Naive thymus-derived CD4-positive, alpha-beta T cell (primary cell): ENCODE results near the gene CTNNA1. TPM values are rescaled to one million over a fixed set of nuclear protein-coding genes. Genes with fewer than 3 reads are reported as not detected.
"Not testable (repeated sequence)": the region's sequence is repeated elsewhere in the genome, so short reads cannot be mapped to it uniquely, and the experiment has no call there.

Experiments
- ATAC-seq: fragments of 150-1000 bp; cut with Tn5 transposase; 2 replicates; pipeline ENCODE4 v1.10.0; 2021; ENCODE audit warnings: mild to moderate bottlenecking, moderate library complexity
- CTCF ChIA-PET: fragments of 350-600 bp; sonication (Branson Sonifier 250); formaldehyde crosslinking; loops from one replicate; lab custom pipeline; 2021; ENCODE audit warnings: antibody characterized with exemption; lab: Charles Lee
- POLR2A ChIA-PET: fragments of 350-600 bp; sonication (Branson Sonifier 250); formaldehyde crosslinking; loops from one replicate; lab custom pipeline; 2021; ENCODE audit warnings: antibody characterized with exemption, inconsistent platforms; lab: Charles Lee
- DNase-seq, 9 donors: peaks; one replicate each; pipeline versions ENCODE4 v3.0.0 to v3.0.0-alpha.2; 2020 to 2022; ENCODE audit warnings: mixed read lengths in 1 of 9
- H3K27ac ChIP-seq: one replicate; pipeline ENCODE4 v1.7.0; 2013; ENCODE audit warnings: mild to moderate bottlenecking, low read depth, low read length, moderate library complexity
- H3K27me3 ChIP-seq, 2 donors: one replicate each; pipeline ENCODE4 v1.7.0; 2013; ENCODE audit warnings: low read length in 2 of 2, mild to moderate bottlenecking in 2 of 2, moderate library complexity in 2 of 2; ENCODE audit not compliant: control insufficient read depth in 2 of 2, insufficient read depth in 2 of 2
- H3K36me3 ChIP-seq, 3 experiments: 1 replicate in 2 of 3; 2 replicates in 1 of 3; pipeline ENCODE4 v1.7.0; 2013; ENCODE audit warnings: low read length in 3 of 3, mild to moderate bottlenecking in 3 of 3, moderate library complexity in 1 of 3; ENCODE audit not compliant: insufficient read depth in 3 of 3, control insufficient read depth in 2 of 3
- H3K4me1 ChIP-seq, 2 donors: one replicate each; pipeline ENCODE4 v1.7.0; 2013; ENCODE audit warnings: low read length in 2 of 2, mild to moderate bottlenecking in 2 of 2, moderate library complexity in 1 of 2; ENCODE audit not compliant: control insufficient read depth in 2 of 2, insufficient read depth in 2 of 2
- H3K4me3 ChIP-seq: 2 replicates; pipeline ENCODE4 v1.7.0; 2013; ENCODE audit warnings: mild to moderate bottlenecking, low read length
- H3K9me3 ChIP-seq, 3 experiments: 1 replicate in 2 of 3; 2 replicates in 1 of 3; pipeline ENCODE4 v1.7.0; 2013; ENCODE audit warnings: low read length in 3 of 3; ENCODE audit not compliant: control insufficient read depth in 2 of 3
- H3K27ac Mint-ChIP-seq, 9 donors: one replicate each; pipeline ENCODE4 v1.8.0; 2020 to 2022; ENCODE audit warnings: mixed read lengths in 9 of 9, mild to moderate bottlenecking in 8 of 9, moderate library complexity in 5 of 9, inconsistent platforms in 2 of 9
- H3K27me3 Mint-ChIP-seq, 5 donors: one replicate each; pipeline ENCODE4 v1.8.0; 2021 to 2022; ENCODE audit warnings: mixed read lengths in 5 of 5, mild to moderate bottlenecking in 1 of 5
- H3K36me3 Mint-ChIP-seq, 5 donors: one replicate each; pipeline ENCODE4 v1.8.0; 2020 to 2022; ENCODE audit warnings: mixed read lengths in 5 of 5, mild to moderate bottlenecking in 3 of 5, inconsistent platforms in 1 of 5
- H3K4me1 Mint-ChIP-seq, 7 donors: one replicate each; pipeline ENCODE4 v1.8.0; 2020 to 2022; ENCODE audit warnings: mixed read lengths in 7 of 7, mild to moderate bottlenecking in 3 of 7, inconsistent platforms in 1 of 7
- H3K4me3 Mint-ChIP-seq, 10 donors: one replicate each; pipeline ENCODE4 v1.8.0; 2020 to 2022; ENCODE audit warnings: mild to moderate bottlenecking in 10 of 10, mixed read lengths in 10 of 10, moderate library complexity in 6 of 10, inconsistent platforms in 2 of 10
- H3K9me3 Mint-ChIP-seq, 11 donors: one replicate each; pipeline ENCODE4 v1.8.0; 2020 to 2022; ENCODE audit warnings: mixed read lengths in 11 of 11, mild to moderate bottlenecking in 4 of 11, inconsistent platforms in 1 of 11, moderate library complexity in 1 of 11
- intact Hi-C, 2 donors: fragments of 100-400 bp; cut with micrococcal nuclease; formaldehyde crosslinking; loops; one replicate each; pipeline ENCODE4 v1.15.1; 2023
- polyA plus RNA-seq, 2 donors: library from polyadenylated mRNA; unstranded; fragments of 300-500 nt; fragmentation: Illumina TruSeq; gene quantifications; one replicate each; pipeline ENCODE4 v1.2.3, GENCODE V29; 2021
- total RNA-seq, 6 experiments: library from RNA in 5 of 6; stranded (reverse) in 5 of 6; gene quantifications; 1 replicate in 5 of 6; 2 replicates in 1 of 6; pipeline ENCODE4 v1.2.3 and lab custom pipeline; 2021 to 2026

Gene CTNNA1
- total and polyA plus RNA-seq, 7 experiments from 2014 or later: 0.78 to 52.9 (median 5.6) TPM

DNA sequence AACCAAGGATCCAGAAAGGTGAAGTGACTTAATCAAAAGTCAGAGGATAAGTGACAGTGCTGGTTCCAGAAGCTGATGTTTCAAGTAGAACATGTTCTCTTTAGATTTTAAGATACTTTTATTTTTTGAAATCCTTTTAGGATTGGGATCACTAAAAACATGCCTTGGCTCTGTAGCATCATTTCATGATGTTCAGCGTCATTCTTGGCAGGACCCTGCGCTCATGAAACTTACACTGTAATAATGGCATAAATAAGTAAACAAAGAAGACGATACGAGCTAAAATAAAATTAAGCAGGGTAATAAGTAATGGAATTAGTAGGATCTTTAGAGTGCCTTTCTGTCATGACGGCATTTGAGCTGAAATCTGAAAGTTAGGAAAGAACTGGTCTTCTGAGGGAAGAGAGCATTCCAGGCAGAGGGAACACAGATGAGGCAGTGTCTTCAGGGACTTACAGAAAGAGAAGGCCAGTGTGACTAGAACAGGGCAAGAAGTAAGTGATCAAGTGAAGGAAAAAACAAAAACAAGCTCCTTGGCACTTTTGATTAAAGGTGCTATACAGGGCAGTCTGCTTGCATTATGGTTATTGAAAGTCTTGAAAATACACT lies 19.9 kb downstream of the CTNNA1 start:
- intact Hi-C loops: no loop called here
- peaks cover 0 to 2% (median 0%) of the 10 kb centered on the region in 7 donors for H3K4me1 Mint-ChIP-seq
- peaks cover 0 to 2% (median 0%) of the 10 kb centered on the region in 11 donors for H3K9me3 Mint-ChIP-seq
- Histone ChIP-seq H3K27me3 (no peaks in the 10 kb centered on the region), H3K4me3 (no peak overlapping the region), H3K9me3 (no peaks in the 10 kb centered on the region), H3K4me1 (no peaks in the 10 kb centered on the region), H3K27ac (no peak overlapping the region), H3K36me3 (no peaks in the 10 kb centered on the region)
- POLR2A ChIA-PET: no interaction called here
- ATAC-seq (no peak), DNase-seq (no peak)
- H3K27ac Mint-ChIP-seq: no peak overlapping the region
- no peak overlapping the region for H3K4me3 Mint-ChIP-seq
- peaks cover 0 to 5% (median 0%) of the 10 kb centered on the region in 5 donors for H3K36me3 Mint-ChIP-seq
- CTCF ChIA-PET: interaction anchor here (0.5 kb wide), 1 partner anchor 56 kb away, joined by 4 read pairs; no protein-coding TSS in a partner anchor
- peaks cover 2 to 30% (median 23%) of the 10 kb centered on the region in 5 donors for H3K27me3 Mint-ChIP-seq

DNA sequence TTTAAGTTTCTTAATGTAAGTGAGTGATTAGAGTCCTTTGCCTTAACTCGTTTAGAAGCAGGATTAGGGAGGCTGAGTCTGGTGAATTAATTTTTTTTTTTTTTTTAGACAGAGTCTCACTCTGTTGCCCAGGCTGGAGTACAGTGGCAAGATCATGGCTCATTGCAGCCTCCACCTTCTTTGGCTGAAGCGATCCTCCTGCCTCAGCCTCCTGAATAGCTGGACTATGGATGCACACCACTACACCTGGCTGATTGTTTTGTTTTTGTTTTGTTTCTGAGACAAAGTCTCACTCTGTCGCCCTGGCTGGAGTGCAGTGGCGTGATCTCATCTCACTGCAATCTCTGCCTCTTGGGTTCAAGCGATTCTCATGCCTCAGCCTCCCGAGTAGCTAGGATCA lies 20.4 kb downstream of the CTNNA1 start:
- Mint-ChIP-seq H3K36me3 (peaks cover 0 to 10% (median 3%) of the 10 kb centered on the region in 5 donors), H3K27me3 (peaks cover 2 to 34% (median 24%) of the 10 kb centered on the region in 5 donors)
- DNase-seq, H3K4me3 ChIP-seq, H3K9me3 Mint-ChIP-seq, H3K4me1 ChIP-seq, ATAC-seq, H3K36me3 ChIP-seq, H3K27ac Mint-ChIP-seq, H3K27ac ChIP-seq, H3K9me3 ChIP-seq, POLR2A ChIA-PET, H3K27me3 ChIP-seq, H3K4me3 Mint-ChIP-seq, CTCF ChIA-PET, intact Hi-C loops, H3K4me1 Mint-ChIP-seq: not testable (repeated sequence)

DNA sequence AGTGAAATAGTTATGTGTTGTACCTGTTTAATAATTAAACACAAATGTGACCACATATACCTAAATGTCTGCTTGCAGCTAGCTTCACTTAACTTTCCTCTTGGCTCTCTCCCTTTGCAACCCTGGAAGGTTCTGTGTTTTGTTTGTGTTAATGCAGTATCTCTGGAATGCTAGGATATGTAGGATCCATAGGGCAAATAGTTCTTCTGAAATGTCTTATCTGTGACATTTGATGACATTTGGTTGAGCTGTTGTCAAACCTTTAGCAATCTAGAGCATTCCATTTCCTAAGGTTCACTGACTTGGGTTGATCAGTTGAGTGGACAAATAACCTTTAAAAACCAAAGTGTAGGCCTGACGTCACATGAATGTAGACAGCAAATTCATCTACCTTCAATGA lies 21.8 kb downstream of the CTNNA1 start:
- Mint-ChIP-seq H3K4me1 (peaks cover 0 to 5% (median 0%) of the 10 kb centered on the region in 7 donors), H3K9me3 (peaks cover 0 to 7% (median 2%) of the 10 kb centered on the region in 11 donors), H3K27me3 (peaks cover 2 to 33% (median 24%) of the 10 kb centered on the region in 5 donors), H3K4me3 (no peak overlapping the region), H3K27ac (no peak overlapping the region), H3K36me3 (peaks cover 0 to 10% (median 3%) of the 10 kb centered on the region in 5 donors)
- Histone ChIP-seq H3K27me3 (no peaks in the 10 kb centered on the region), H3K4me3 (no peak overlapping the region), H3K27ac (no peak overlapping the region), H3K4me1 (no peaks in the 10 kb centered on the region), H3K9me3 (no peaks in the 10 kb centered on the region), H3K36me3 (no peaks in the 10 kb centered on the region)
- ATAC-seq: no peak
- POLR2A ChIA-PET: no interaction called here
- intact Hi-C loops: no loop called here
- CTCF ChIA-PET: no interaction called here
- no peak for DNase-seq

DNA sequence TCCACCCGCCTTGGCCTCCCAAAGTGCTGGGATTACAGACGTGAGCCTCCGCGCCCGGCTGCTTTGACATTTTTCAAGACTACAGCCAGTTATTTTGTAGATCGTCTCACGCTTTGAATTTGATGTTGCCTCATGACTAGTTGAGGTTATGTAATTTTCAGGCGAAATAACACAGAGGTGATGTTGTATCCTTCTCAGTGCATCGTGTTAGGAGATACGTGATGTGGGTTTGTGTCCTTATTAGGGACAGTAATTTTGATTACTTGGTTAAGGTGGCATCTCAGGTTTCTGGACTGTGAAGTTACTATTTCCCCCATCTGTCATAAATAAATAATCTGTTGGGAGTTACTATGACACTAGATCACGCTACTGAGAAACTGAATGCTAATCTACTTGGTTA lies 25.0 kb downstream of the CTNNA1 start:
- Mint-ChIP-seq H3K4me3 (no peak overlapping the region), H3K27ac (no peak overlapping the region), H3K9me3 (peaks cover 0 to 7% (median 2%) of the 10 kb centered on the region in 11 donors), H3K4me1 (peaks cover 0 to 3% (median 0%) of the 10 kb centered on the region in 7 donors), H3K36me3 (peaks cover 0 to 19% (median 0%) of the 10 kb centered on the region in 5 donors), H3K27me3 (peaks cover 0 to 30% (median 10%) of the 10 kb centered on the region in 5 donors)
- ATAC-seq: no peak
- Histone ChIP-seq H3K4me3 (no peak overlapping the region), H3K4me1 (no peaks in the 10 kb centered on the region), H3K27ac (no peak overlapping the region), H3K36me3 (no peaks in the 10 kb centered on the region), H3K27me3 (no peaks in the 10 kb centered on the region), H3K9me3 (no peaks in the 10 kb centered on the region)
- ChIA-PET POLR2A (no interaction called here), CTCF (no interaction called here)
- intact Hi-C loops: no loop called here
- no peak for DNase-seq

DNA sequence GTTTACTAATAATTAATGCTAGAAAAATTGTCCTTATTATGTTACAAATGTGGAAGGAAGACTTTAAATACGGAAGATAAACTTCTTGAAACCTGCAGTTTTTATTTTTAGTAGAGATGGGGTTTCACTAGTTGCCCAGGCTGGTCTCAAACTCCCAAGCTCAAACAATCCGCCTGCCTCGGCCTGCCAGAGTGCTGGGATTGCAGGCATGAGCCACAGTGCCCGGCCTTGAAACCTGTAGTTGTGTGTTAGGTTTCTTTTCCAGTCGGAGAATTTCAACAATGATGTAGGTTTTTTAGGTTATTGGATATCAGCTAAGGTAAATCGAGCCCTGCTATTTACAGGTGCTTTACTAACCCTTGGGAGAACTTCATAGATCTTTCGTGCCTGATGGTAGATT lies 30.8 kb downstream of the CTNNA1 start:
- no peak overlapping the region for H3K4me3 ChIP-seq
- H3K9me3 ChIP-seq: no peaks in the 10 kb centered on the region
- H3K4me1 ChIP-seq: no peaks in the 10 kb centered on the region
- ChIA-PET POLR2A (no interaction called here), CTCF (no interaction called here)
- no peak for DNase-seq
- H3K27me3 Mint-ChIP-seq: peaks cover 0 to 52% (median 31%) of the 10 kb centered on the region in 5 donors
- ATAC-seq: no peak
- H3K4me3 Mint-ChIP-seq: no peak overlapping the region
- no peaks in the 10 kb centered on the region for H3K36me3 ChIP-seq
- no peak overlapping the region for H3K27ac ChIP-seq
- intact Hi-C loops: no loop called here
- H3K36me3 Mint-ChIP-seq: peaks cover 0 to 8% (median 0%) of the 10 kb centered on the region in 5 donors
- peaks cover 0 to 2% (median 0%) of the 10 kb centered on the region in 7 donors for H3K4me1 Mint-ChIP-seq
- H3K27ac Mint-ChIP-seq: no peak overlapping the region
- H3K27me3 ChIP-seq: peaks cover 0 to under 1% of the 10 kb centered on the region in 2 donors
- H3K9me3 Mint-ChIP-seq: no peaks in the 10 kb centered on the region

DNA sequence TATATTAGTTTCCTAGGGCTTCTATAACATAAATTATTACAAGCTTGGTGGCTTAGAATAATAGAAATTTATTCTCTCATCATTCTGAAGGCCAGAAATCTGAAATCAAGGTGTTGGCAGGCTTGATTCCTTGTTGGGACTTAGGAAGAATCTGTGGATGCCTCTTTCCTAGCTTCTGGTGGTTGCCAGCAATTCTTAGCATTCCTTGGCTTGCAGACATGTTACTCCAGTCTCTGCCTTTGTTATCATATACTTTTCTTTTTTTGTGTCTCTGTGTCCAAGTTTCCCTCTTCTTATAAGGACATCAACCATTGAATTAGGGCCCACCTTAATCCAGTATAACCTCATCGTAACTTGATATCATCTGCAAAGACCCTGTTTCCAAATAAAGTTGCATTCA lies 31.4 kb downstream of the CTNNA1 start:
- ChIA-PET POLR2A (no interaction called here), CTCF (interaction anchor here (0.6 kb wide), 1 partner anchor 14 kb away, joined by 3 read pairs; no protein-coding TSS in a partner anchor)
- H3K27me3 Mint-ChIP-seq: peaks cover 0 to 59% (median 37%) of the 10 kb centered on the region in 5 donors
- no peak overlapping the region for H3K4me3 Mint-ChIP-seq
- Histone ChIP-seq H3K9me3 (no peaks in the 10 kb centered on the region), H3K4me3 (no peak overlapping the region), H3K36me3 (no peaks in the 10 kb centered on the region), H3K27me3 (peaks cover 0 to 4% of the 10 kb centered on the region in 2 donors), H3K4me1 (no peaks in the 10 kb centered on the region), H3K27ac (no peak overlapping the region)
- no peak for DNase-seq
- ATAC-seq: no peak
- peaks cover 0 to 3% (median 0%) of the 10 kb centered on the region in 7 donors for H3K4me1 Mint-ChIP-seq
- H3K9me3 Mint-ChIP-seq: peaks cover 0 to 1% (median 0%) of the 10 kb centered on the region in 11 donors
- H3K27ac Mint-ChIP-seq: no peak overlapping the region
- intact Hi-C loops: no loop called here
- peaks cover 0 to 8% (median 0%) of the 10 kb centered on the region in 5 donors for H3K36me3 Mint-ChIP-seq
